Measurements from ENCODE around the gene MINDY2. TPM values are rescaled to one million over a fixed set of nuclear protein-coding genes. Genes with fewer than 3 reads are reported as not detected.
"Not testable (repeated sequence)": the region's sequence is repeated elsewhere in the genome, so short reads cannot be mapped to it uniquely, and the experiment has no call there.

The MINDY2 gene
- total and polyA plus RNA-seq, 9 of the 15 experiments (the other 6 are each of a cell fraction or from before 2014, with no cell fraction given), result 2.4 to 15.3 (median 7.2) TPM

DNA sequence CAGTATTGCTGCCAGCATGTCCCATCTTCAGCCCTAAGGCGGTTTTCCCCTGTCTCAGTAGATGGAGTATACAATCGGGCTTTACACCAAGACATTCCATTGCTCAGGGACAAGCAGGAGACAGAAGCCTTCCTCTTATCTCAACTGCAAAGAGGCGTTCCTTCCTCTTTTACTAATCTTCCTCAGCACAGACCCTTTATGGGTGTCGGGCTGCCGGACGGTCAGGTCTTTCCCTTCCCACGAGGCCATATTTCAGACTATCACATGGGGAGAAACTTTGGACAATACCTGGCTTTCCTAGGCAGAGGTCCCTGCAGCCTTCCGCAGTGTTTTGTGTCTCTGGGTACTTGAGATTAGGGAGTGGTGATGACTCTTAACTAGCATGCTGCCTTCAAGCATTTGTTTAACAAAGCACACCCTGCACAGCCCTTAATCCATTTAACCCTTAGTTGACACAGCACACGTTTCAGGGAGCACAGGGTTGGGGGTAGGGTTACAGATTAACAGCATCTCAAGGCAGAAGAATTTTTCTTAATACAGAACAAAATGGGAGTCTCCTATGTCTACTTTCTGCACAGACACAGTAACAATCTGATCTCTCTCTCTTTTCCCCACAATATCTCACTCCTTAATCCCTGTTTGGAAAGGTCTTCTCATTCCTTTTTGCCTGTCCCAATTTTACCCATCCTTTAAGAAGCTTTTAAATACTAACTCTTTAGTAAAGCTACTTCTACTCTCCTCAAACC lies 62.8 kb downstream of the MINDY2 start (continued):
- TF ChIP-seq, protein P1, sequence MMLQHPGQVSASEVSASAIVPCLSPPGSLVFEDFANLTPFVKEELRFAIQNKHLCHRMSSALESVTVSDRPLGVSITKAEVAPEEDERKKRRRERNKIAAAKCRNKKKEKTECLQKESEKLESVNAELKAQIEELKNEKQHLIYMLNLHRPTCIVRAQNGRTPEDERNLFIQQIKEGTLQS (IDR thresholded peaks at IDR 0.05), result not testable (repeated sequence)
- TF ChIP-seq, protein P1 (CRISPR knock-in tag; conservative IDR thresholded peaks at IDR 0.05), result 0 out of 2 replicates have a peak, but pooled peaks have one; percentile 41
- TF ChIP-seq SPI1 (IDR thresholded peaks at IDR 0.05; ENCODE audit: borderline replicate concordance, low read depth, low read length), result peak; percentile 72
- TF ChIP-seq EP300 (IDR thresholded peaks at IDR 0.05; ENCODE audit: low read length), result peak; percentile 76
- peak; percentile 72; the same call in 1 of the 2 replicates for TF ChIP-seq CC2D1A (IDR thresholded peaks at IDR 0.05)
- TF ChIP-seq MTA3 (IDR thresholded peaks at IDR 0.05; ENCODE audit: borderline replicate concordance), result peak; percentile 81
- TF ChIP-seq SMARCC2 (IDR thresholded peaks at IDR 0.05; ENCODE audit: low read depth), result peak; percentile 90
- peak; percentile 77 for TF ChIP-seq NFIC (IDR thresholded peaks at IDR 0.05)
- TF ChIP-seq, protein P2, sequence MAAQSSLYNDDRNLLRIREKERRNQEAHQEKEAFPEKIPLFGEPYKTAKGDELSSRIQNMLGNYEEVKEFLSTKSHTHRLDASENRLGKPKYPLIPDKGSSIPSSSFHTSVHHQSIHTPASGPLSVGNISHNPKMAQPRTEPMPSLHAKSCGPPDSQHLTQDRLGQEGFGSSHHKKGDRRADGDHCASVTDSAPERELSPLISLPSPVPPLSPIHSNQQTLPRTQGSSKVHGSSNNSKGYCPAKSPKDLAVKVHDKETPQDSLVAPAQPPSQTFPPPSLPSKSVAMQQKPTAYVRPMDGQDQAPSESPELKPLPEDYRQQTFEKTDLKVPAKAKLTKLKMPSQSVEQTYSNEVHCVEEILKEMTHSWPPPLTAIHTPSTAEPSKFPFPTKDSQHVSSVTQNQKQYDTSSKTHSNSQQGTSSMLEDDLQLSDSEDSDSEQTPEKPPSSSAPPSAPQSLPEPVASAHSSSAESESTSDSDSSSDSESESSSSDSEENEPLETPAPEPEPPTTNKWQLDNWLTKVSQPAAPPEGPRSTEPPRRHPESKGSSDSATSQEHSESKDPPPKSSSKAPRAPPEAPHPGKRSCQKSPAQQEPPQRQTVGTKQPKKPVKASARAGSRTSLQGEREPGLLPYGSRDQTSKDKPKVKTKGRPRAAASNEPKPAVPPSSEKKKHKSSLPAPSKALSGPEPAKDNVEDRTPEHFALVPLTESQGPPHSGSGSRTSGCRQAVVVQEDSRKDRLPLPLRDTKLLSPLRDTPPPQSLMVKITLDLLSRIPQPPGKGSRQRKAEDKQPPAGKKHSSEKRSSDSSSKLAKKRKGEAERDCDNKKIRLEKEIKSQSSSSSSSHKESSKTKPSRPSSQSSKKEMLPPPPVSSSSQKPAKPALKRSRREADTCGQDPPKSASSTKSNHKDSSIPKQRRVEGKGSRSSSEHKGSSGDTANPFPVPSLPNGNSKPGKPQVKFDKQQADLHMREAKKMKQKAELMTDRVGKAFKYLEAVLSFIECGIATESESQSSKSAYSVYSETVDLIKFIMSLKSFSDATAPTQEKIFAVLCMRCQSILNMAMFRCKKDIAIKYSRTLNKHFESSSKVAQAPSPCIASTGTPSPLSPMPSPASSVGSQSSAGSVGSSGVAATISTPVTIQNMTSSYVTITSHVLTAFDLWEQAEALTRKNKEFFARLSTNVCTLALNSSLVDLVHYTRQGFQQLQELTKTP (IDR thresholded peaks at IDR 0.05; ENCODE audit: low read depth in 1 of 2, partially characterized antibody in 2 of 2), result peak; percentile 22 to 35
- TF ChIP-seq, protein P3, sequence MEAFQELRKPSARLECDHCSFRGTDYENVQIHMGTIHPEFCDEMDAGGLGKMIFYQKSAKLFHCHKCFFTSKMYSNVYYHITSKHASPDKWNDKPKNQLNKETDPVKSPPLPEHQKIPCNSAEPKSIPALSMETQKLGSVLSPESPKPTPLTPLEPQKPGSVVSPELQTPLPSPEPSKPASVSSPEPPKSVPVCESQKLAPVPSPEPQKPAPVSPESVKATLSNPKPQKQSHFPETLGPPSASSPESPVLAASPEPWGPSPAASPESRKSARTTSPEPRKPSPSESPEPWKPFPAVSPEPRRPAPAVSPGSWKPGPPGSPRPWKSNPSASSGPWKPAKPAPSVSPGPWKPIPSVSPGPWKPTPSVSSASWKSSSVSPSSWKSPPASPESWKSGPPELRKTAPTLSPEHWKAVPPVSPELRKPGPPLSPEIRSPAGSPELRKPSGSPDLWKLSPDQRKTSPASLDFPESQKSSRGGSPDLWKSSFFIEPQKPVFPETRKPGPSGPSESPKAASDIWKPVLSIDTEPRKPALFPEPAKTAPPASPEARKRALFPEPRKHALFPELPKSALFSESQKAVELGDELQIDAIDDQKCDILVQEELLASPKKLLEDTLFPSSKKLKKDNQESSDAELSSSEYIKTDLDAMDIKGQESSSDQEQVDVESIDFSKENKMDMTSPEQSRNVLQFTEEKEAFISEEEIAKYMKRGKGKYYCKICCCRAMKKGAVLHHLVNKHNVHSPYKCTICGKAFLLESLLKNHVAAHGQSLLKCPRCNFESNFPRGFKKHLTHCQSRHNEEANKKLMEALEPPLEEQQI (IDR thresholded peaks at IDR 0.05), result peak; percentile 27; the same call in 1 of the 2 replicates
- peak; percentile 67 for TF ChIP-seq ATF7 (IDR thresholded peaks at IDR 0.05)

Data from K562 (cell line).